Stimulated activated naive CD8-positive, alpha-beta T cell treated with anti-CD3 and anti-CD28 coated beads, Interleukin-15, Interleukin-2, amounts not matched to agents 100 U/mL and 50 U/mL, for 24 hours (primary cell): ENCODE measurements around the gene LRP10.
"Not testable (repeated sequence)": the region's sequence is repeated elsewhere in the genome, so short reads cannot be mapped to it uniquely, and the experiment has no call there.

Source experiments
- ATAC-seq: fragments of 150-1000 bp; cut with Tn5 transposase; one replicate; pipeline ENCODE4 v1.10.0; 2021
- DNase-seq: peaks from one replicate; pipeline ENCODE4 v3.0.0; 2021

Gene LRP10

GRCh38 chr14:22887260-22887989, 15.9 kb downstream of the LRP10 start:
- ATAC-seq (peak; percentile 32), DNase-seq (peak; percentile 27)

DNA sequence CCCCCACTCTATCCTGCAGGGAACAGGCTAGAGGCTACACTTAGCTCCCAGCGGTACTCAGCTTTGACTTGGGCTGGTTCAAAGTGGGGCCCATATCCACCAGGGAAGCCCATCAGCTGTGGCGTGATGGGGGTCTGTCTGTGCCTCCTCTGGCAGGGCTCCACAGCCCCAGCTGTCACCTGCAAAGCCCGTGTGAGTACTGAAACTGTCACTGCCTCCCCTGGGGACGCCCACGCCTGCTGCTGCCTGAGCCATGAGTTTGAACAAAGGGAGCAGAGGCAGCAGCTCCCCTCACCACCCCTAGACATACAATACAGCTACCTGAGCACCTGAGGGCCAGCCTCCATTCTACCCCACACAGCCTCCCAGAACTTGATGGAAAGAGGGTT, 16.4 kb downstream of the LRP10 start:
- ATAC-seq (peak; percentile 30), DNase-seq (peak; percentile 62)

DNA sequence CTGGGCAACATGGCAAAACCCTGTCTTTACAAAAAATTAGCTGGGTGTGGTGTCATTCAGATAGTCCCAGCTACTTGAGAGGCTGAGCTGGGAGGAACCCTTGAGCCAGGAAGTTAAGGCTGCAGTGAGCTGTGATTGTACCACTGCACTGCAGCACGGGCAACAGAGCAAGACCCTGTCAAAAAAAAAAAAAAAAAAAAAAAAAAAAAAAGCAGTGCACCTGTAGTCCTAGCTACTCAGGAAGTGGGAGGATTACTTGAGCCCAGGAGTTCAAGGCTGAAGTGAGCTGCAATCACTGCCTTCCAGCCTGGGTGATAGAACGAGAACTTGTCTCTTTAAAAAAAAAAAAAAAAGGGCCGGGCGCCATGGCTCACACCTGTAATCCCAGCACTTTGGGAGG, 17.1 kb downstream of the LRP10 start:
- ATAC-seq (no peak), DNase-seq (no peak)

DNA sequence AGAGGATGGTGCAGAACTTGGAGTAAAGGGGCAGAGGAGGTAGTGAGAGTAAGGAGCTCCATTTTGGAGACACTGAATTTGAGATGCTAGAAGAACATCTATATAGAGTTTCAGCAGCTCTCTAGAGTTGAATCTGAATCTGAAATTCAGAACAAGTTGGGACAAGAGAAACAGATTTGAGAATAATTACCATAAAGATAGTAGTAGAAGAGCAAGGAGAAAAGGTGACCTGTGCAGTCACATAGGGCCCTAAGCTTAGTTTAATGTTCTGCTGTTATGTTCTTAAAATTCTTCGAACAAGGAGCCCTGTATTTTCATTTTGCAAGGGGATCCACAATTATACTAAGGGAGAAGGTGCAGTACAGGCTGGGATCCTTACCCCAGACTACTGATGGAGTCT, 18.9 kb downstream of the LRP10 start:
- DNase-seq (no peak), ATAC-seq (no peak)

- ATAC-seq, result no peak
Measured at GRCh38 chr14:22892488-22892887, 20.9 kb downstream of the LRP10 start.

DNA sequence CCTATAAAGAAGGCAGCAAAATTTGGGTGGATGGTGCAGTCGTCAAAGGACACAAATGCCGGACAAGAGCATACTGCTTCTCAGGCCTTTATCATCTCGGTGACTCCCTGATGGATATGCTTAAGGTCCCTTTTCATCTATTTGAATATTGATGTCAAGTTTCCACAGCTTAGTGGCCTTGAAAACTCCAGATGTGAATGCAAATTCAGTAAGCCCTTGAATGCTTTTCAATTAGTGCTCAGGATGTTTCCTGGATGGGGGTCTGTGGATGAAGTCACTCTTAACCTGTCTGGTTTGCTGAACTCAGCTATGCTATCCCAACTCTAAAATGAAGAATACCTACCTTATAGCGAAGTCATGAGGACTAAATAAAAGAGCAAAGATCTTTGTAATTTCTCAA, 22.2 kb downstream of the LRP10 start:
- no peak for ATAC-seq
- DNase-seq, result no peak

More at GRCh38 chr14:22892488-22892887, 20.9 kb downstream of the LRP10 start:
- no peak for DNase-seq

DNA sequence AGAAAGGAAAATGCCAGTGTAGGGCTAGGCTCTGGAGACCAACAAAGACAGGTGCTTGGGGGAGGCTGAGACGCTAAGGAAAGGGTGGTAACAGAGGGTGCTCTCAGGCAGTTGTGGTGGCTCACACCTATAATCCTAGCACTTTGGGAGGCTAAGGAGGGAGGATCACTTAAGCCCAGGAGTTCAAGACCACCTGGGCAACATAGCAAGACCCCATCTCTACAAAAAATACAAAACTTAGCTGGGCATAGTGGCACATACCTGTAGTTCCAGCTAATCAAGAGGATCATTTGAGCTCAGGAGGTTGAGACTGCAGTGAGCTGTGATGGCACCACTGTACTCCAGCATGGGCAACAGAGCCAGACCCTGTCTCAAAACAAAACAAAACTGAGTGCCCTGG, 23.9 kb downstream of the LRP10 start:
- ATAC-seq (no peak), DNase-seq (no peak)

DNA sequence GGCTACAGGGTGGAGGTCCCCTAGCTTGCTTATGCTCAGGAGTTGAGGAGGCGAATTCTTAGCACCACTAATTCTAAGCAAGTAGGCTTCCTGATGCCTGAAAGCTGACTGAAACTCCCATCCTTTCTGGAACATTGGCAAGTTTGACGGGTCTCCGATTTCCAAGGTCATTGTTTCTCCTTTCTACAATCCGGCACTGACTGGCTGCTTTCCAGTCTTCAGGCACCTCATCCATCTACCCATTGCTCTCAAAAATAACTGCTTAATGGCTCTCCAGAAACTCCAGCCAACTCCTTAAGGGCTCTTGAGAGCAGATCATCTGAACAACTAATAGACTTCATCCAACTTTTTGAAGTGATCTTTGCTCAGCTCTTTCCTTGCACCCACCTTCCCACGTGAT, 24.8 kb downstream of the LRP10 start:
- ATAC-seq, result no peak
- DNase-seq, result no peak

DNA sequence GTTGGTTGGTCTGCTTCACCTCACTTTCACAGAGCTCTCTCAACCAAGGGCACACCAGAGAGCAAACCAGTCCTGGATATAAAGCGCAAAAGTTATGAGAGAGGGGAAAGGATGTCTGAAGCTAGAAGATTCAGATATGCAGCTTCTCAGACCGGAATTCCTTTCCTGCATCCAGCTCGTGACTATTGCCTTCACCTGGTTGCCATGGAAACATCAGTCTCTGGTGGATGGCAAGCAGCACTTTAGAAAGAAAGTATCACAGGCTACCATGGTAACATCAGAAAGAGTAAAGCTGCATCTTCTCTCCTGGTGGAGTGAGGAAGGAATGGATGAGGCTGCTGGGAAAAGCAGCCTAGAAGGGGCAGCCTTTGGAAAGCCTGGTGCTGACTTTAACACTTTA, 25.2 kb downstream of the LRP10 start:
- DNase-seq, result no peak
- ATAC-seq, result no peak

DNA sequence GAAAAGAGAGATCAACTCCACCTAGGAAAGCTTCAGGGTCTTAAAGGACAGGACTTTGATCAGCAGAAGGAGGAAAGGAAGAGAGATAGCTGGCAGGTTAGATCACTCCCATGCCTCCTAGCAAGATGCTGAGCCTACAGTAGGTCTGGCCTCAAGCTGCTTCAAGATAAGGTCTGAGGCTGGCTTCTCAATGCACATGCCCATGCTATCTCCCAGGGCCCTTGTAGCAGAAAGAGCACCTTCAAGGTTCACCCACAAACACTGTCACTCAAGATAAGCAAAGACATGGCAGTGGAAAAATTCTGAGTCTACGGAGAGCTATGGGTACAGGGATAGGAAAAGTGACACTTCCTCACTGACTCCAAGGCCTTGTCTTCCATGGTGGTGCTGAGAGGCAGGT, 25.8 kb downstream of the LRP10 start:
- no peak for DNase-seq
- ATAC-seq, result no peak

DNA sequence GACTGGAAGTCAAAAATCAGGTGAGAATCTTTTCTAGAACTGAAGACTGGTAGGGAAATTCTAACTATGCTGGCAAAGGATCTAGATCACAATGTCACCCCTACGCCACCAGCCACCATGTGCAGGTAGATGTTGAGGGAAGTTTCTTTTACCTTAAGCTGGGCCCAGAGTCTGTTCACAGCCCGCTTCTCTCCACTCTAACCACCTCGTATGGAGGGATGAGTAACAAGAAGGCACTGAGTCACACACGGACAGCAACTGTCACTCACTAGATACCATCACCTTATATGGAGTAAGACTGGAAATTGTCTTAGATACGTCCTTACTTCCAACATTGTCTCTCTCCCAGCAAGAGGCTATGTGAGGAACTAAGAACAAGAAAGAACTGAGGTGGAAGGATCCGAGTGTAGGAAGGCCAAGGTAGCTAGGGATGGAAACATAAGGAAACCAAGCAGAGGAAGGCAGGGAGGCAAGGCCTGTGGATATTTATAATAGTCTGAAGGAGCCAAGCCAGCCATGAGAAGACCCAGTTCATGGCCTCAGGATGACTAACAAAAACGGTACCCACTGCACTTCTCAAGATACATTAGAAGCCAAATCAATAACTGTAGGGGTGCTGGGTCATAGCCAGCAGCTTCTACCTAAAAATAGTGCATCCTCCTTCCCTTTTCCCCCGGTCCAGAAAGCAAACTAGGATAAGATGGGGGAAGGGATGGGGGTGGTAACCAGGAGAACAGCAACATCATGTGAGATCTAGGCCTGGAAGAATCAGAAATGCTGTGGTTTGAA, 27.0 kb downstream of the LRP10 start:
- DNase-seq, result no peak
- peak; percentile 95 for ATAC-seq

DNA sequence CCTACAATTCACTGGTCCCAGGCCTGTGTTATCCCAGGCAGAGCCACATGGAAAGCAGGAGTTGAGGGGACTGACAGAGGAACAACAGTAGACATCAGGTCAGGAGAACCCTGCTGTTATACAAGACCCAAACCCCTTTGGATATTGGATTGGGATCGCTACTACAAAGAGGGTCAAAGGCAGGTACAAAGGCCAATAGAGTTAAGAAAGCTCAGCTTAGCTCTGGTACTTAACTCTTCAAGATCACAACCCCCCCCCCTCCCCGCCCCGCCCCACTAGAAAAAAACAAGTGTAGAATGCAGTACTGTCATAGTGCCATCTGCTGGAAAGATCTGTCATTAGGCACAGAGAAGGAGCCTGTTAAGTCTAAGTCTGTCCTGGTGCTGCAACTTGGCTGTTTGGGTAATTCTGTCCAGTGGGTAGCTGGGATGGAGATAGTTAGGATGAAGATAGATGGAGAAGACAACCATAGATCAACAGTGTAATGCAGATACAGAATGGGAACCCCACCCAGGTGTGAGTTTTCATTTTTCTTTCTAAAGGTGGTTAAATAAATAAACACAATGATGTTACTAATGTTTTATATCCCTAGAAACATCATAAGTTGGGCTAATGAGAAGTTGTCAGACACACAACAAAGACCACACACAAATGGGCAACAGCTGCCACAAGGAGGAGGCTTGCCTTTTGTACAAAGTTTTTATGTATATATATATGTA, 28.7 kb downstream of the LRP10 start:
- peak; percentile 34 for ATAC-seq
- DNase-seq, result no peak

DNA sequence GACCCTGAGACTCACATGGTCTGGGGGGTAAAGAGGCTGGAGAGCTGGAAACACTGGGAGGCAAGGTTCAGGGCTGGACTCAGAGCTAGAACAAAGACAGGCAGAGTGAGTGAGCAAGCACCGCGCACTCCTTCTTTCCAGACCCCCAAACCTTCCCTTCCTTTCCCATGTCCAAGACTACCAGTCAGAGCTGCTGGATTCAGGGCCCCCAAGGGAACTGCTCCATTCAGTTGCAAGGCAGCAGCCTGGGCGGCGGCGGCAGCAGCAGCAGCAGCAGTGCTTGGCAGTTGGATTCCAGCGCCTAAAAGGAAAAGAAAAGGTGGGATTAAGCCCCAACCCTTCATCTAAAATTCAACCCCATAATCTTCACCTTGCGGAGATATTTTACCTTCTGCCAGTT, 30.3 kb downstream of the LRP10 start:
- no peak for ATAC-seq
- DNase-seq, result no peak

DNA sequence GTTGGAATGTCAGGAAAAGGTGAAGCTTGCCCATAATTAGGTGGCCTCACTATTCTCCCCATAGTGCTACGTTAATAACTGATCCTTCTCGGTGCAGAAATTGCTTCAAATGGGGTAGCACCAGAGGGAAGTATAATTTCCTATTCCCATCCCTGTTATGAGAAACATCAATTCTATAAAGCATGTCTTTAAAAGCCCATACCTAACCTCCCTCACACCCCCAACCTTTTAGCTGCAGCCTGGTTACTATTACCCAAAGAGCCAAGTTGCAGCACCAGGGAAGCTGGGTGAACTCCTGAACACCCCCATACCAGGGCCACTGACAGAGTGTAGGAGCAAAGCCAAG, 32.2 kb downstream of the LRP10 start:
- DNase-seq, result no peak
- ATAC-seq, result no peak

DNA sequence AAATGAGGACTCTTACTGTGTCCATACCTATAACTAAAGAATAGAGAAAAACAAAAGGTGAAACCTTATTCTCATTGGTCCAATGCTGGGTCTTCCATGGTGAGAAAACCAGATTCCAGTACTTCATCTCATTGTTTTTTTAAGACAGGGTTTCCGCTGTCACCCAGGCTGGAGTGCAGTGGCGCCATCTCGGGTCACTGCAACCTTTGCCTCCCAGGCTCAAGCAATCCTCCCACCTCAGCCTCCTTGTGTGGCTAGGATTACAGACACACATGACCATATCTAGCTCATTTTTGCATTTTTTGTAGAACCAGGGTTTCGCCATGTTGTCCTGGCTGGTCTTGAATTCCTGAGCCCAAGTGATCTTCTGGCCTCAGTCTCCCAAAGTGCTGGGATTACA, 34.1 kb downstream of the LRP10 start:
- DNase-seq (no peak), ATAC-seq (no peak)

DNA sequence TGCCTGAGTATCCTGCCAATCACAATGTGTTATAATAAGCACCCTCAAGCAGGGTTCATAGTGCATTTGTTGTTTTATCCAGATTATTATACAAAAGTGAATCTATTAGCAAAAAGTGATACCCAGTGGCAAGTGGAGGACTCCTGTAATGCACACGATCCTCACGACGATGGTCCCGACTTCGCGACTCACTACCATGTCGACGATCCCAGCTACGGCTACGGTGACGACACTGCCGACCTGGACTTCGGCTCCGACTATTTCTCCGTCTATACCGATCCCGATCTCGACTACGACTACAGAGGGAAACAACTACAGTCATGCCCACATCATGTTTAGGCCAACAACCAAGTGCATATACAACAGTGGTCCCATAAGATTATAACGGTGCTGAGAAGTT, 34.5 kb downstream of the LRP10 start:
- ATAC-seq (no peak), DNase-seq (no peak)

- no peak for DNase-seq
- ATAC-seq, result no peak
Measured at GRCh38 chr14:22907429-22907828, 35.9 kb downstream of the LRP10 start.

GRCh38 chr14:22908601-22909000, 37.1 kb downstream of the LRP10 start:
- no peak for ATAC-seq
- DNase-seq, result no peak

DNA sequence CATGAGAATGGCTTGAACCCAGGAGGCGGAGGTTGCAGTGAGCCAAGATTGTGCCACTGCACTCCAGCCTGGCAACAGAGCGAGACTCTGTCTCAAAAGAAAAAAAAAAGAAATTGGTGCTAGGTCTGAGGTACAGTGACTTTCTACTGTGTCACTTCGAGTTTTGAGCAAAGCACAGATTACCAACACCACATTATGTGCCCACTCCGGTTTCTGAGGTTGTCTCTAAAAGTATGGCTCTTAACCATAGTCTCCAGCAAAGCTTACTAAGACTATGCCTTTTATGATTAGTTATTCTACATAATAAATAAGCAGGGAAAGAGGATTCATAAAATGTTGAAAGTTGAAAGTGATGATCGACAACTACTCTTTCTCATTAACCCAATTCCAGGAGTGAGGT, 39.4 kb downstream of the LRP10 start:
- ATAC-seq, result no peak

DNA sequence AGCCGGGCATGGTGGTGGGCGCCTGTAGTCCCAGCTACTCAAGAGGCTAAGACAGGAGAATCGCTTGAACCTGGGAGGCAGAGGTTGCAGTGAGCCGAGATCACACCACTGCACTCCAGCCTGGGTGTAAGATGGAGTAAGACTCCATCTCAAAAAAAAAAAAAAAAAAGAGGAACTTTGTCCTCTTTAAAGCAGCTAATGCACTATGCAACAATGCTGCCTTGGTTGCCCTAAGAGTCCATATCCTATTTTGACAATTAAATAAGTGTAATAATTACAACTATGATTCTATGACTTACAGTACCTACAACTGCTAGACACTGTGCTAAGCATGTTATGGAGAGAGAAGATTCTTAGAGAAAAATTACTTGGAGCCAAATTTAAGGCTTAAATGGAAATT, 43.3 kb downstream of the LRP10 start:
- ATAC-seq, DNase-seq: not testable (repeated sequence)

More for the DNA sequence above, 39.4 kb downstream of the LRP10 start:
- DNase-seq, result no peak

DNA sequence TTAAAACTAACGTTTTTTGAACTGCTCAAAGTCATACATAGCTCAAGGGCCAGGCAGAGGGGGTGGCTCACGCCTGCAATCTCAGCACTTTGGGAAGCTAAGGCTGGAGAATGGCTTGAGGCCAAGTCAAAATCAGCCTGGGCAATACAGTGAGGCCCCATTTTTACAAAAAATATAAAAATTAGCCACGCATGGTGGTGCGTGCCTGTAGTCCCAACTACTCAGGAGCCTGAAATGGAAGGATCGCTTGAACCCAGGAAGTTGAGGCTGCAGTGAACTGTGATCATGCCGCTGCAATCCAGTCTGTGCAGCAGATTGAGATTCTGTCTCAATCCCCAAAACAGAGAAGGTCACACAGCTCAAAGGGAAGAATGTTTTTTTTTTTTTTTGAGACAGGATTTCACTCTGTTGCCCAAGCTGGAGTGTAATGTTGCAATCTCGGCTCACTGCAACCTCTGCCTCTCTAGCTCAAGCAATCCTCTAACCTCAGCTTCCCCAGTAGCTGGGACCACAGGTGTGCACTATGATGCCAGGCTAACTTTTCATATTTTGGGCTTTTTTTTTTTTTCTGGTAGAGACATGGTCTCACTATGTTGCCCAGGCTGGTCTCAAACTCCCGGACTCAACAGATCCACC, 44.5 kb downstream of the LRP10 start:
- ATAC-seq (no peak), DNase-seq (no peak)

DNA sequence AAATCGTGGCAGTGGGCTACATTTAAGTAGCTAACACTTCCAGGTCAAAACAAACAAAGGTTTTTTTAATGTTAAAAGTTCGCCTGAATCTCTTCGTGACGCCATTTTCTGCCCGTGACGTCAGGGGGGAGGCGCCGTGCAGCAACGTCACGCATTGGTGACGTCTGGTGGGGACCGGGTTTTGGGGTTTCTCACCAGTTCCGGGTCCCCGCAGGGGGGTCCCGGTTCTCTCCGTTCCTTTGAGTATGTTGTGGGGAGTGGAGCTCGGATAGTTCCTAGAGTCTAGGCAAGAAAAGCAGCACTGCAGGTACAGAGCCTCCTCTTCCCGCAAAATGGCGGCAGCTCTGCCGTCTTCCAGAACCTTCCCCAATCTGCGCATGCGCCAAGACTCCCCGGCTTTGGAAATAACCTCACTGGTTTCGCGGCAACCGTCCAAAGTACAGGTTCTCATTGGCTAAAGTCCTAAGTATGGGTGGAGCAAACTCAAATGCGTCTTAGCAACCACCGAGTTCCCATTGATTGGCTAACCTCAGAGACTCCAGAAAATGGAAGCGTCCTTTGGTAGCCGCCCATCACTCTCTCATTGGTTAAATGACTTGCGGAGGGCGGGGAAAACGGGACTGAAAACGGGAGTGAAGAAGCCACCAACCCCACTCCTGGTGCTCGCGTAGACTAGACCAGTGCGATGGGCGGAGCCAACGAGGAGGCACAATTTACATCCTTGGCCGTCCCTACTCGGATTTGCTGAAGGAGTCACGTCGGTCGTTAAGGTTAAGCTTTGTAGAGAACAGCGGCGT, 47.5 kb downstream of the LRP10 start, which contains the start of gene RBM23:
Gene RBM23, minus strand, starts transcription at position 346 of the 797 bp plus-strand sequence.
- peak; percentile 96 for ATAC-seq

More for the DNA sequence above, 47.5 kb downstream of the LRP10 start, which contains the start of gene RBM23:
- DNase-seq, result peak; percentile 100
